K562 (cell line): ENCODE results near the gene IL10RB.

Source experiments
- CTCF ChIP-seq, 3 experiments: IDR thresholded peaks in 2 of 3; conservative IDR thresholded peaks in 1 of 3; 2 replicates each; pipeline ENCODE4 v1.5.1; 2011 to 2012; ENCODE audit warnings: low read length in 3 of 3, mild to moderate bottlenecking in 3 of 3, control low read depth in 2 of 3, improper control_type of control experiment in 1 of 3, inconsistent platforms in 1 of 3, low read depth in 1 of 3, mixed read lengths in 1 of 3, moderate library complexity in 1 of 3; ENCODE audit not compliant: insufficient read depth in 2 of 3
- ESRRA ChIP-seq: fragments of 450-650 bp; IDR thresholded peaks from 2 replicates; pipeline ENCODE4 v1.6.1; 2014; ENCODE audit warnings: low read depth, mild to moderate bottlenecking, moderate library complexity, borderline replicate concordance
- HMGN3 ChIP-seq: IDR thresholded peaks from 2 replicates; pipeline ENCODE4 v1.6.1; 2011; ENCODE audit warnings: borderline replicate concordance, low read depth, mild to moderate bottlenecking, mixed read lengths, low read length; ENCODE audit not compliant: insufficient read length; ENCODE audit errors: extremely low read depth
- L3MBTL2 ChIP-seq: fragments of 450-650 bp; IDR thresholded peaks from 2 replicates; pipeline ENCODE4 v1.6.1; 2016; ENCODE audit warnings: mild to moderate bottlenecking, moderate library complexity
- MTA3 ChIP-seq: fragments of 450-650 bp; formaldehyde crosslinking; IDR thresholded peaks from 2 replicates; pipeline ENCODE4 v1.6.1; 2017; ENCODE audit warnings: mild to moderate bottlenecking, borderline replicate concordance
- POLR2G ChIP-seq: fragments of 200-400 bp; formaldehyde crosslinking; IDR thresholded peaks from 2 replicates; pipeline ENCODE4 v1.6.1; 2017; ENCODE audit warnings: low read depth, mild to moderate bottlenecking, antibody characterized with exemption, low read length, moderate library complexity
- SP1 ChIP-seq: sonication (generic); formaldehyde crosslinking; IDR thresholded peaks from 2 replicates; pipeline ENCODE4 v1.8.1; 2022; ENCODE audit warnings: mild to moderate bottlenecking, missing genetic modification reagents
- ZKSCAN1 ChIP-seq: fragments of 150-350 bp; IDR thresholded peaks from 2 replicates; pipeline ENCODE4 v1.6.1; 2016; ENCODE audit warnings: low read depth, low read length
- ZNF24 ChIP-seq: fragments of 450-650 bp; IDR thresholded peaks from 2 replicates; pipeline ENCODE4 v1.6.1; 2016
- ZNF253 ChIP-seq: fragments of 250-450 bp; sonication (Bioruptor Pico); conservative IDR thresholded peaks from 2 replicates; pipeline ENCODE4 v1.6.1; 2021; ENCODE audit warnings: mild to moderate bottlenecking
- ZNF639 ChIP-seq, 2 experiments: fragments of 200-800 bp in 1 of 2; sonication (Bioruptor generic) in 1 of 2; sonication (generic) in 1 of 2; formaldehyde crosslinking in 1 of 2; IDR thresholded peaks in 1 of 2; conservative IDR thresholded peaks in 1 of 2; 2 replicates each; pipeline versions ENCODE4 v1.5.0 to v1.6.1; 2016 to 2020; ENCODE audit warnings: missing compliant biosample characterization in 1 of 2, missing genetic modification characterization in 1 of 2, missing genetic modification reagents in 1 of 2
- ZNF778 ChIP-seq: fragments of 450-650 bp; formaldehyde crosslinking; IDR thresholded peaks from 2 replicates; pipeline ENCODE4 v1.4.0; 2020; ENCODE audit warnings: mild to moderate bottlenecking, moderate library complexity

- TF ChIP-seq ESRRA (no peak), CTCF (IDR thresholded peaks at IDR 0.05 in 2 of 3, conservative IDR thresholded peaks at IDR 0.05 in 1 of 3; ENCODE audit: insufficient read depth in 2 of 3, low read depth in 1 of 3, low read length in 3 of 3) (no peak), POLR2G (no peak), ZNF24 (no peak), ZNF778 (CRISPR knock-in tag) (no peak), ZKSCAN1 (no peak), ZNF639 (CRISPR knock-in tag; conservative IDR thresholded peaks at IDR 0.05 in 1 of 2, IDR thresholded peaks at IDR 0.05 in 1 of 2) (no peak), SP1 (CRISPR knock-in tag) (no peak), HMGN3 (no peak), MTA3 (no peak), L3MBTL2 (no peak), ZNF253 (CRISPR knock-in tag) (no peak)
Measured at GRCh38 chr21:33231526-33231925, 34.6 kb upstream of the IL10RB start.
